Nephron progenitor cell (in vitro differentiated cells): Measurements from ENCODE around the gene AP2S1.

ENCODE experiments used
- DNase-seq: peaks from one replicate; pipeline ENCODE4 v3.0.0; 2021
- H3K27ac Mint-ChIP-seq: 2 replicates; pipeline ENCODE4 v1.8.0; 2021; ENCODE audit warnings: mild to moderate bottlenecking, moderate library complexity, mixed read lengths
- H3K27me3 Mint-ChIP-seq: 2 replicates; pipeline ENCODE4 v1.8.0; 2021; ENCODE audit warnings: mild to moderate bottlenecking, low read depth, mixed read lengths; ENCODE audit not compliant: poor library complexity
- H3K36me3 Mint-ChIP-seq: 2 replicates; pipeline ENCODE4 v1.8.0; 2021; ENCODE audit warnings: low read depth, mixed read lengths
- H3K4me1 Mint-ChIP-seq: 2 replicates; pipeline ENCODE4 v1.8.0; 2021; ENCODE audit warnings: mixed read lengths
- H3K4me3 Mint-ChIP-seq: 2 replicates; pipeline ENCODE4 v1.8.0; 2021; ENCODE audit warnings: mild to moderate bottlenecking, moderate library complexity, mixed read lengths
- H3K9me3 Mint-ChIP-seq: 2 replicates; pipeline ENCODE4 v1.8.0; 2021; ENCODE audit warnings: mild to moderate bottlenecking, moderate library complexity, mixed read lengths
- TF ChIP-seq, protein P1 (sequence below): fragments of 200-600 bp; sonication (generic); IDR thresholded peaks from 2 replicates; pipeline ENCODE4 v1.5.0; 2021; ENCODE audit warnings: antibody characterized with exemption

The AP2S1 gene

DNA sequence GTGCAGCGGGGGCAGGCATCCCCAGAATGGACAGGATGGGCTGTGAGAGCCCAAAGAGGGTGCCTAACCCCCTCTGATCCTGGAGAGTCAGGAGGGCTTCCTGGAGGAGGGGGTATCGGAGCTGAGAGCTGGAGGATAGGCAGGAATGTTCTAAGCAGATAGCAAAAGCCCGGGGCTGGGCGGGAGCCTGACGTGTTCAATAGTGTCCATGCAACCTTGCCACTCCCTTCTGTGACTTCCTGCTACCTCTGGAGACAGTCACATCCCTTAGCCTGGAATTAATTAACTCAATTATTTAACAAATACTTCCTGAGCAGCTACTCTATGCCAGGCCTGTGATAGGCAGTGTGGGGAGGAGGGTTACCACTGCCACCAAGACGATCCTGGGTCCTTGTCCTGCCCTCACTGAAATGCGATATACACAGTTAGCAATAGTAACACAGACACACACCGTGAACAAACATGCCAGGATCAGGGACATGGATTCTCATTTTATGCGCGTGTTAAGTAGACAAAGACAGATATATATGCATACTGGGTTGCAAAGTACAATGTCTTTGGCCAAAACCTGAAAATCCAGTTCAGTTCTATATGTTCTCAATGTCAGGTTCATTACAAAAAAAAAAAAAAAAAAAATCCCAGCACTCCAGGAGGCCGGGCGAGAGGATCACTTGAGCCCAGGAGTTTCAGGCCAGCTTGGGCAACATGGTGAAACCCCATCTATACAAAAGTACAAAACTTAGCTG lies 10.7 kb downstream of the AP2S1 start:
- Mint-ChIP-seq H3K9me3 (no peaks in the 10 kb centered on the region), H3K27me3 (no peaks in the 10 kb centered on the region), H3K36me3 (peaks cover 25% of the 10 kb centered on the region), H3K4me1 (no peaks in the 10 kb centered on the region), H3K4me3 (no peak overlapping the region), H3K27ac (peak overlapping the region; percentile 16)
- TF ChIP-seq, protein P1, sequence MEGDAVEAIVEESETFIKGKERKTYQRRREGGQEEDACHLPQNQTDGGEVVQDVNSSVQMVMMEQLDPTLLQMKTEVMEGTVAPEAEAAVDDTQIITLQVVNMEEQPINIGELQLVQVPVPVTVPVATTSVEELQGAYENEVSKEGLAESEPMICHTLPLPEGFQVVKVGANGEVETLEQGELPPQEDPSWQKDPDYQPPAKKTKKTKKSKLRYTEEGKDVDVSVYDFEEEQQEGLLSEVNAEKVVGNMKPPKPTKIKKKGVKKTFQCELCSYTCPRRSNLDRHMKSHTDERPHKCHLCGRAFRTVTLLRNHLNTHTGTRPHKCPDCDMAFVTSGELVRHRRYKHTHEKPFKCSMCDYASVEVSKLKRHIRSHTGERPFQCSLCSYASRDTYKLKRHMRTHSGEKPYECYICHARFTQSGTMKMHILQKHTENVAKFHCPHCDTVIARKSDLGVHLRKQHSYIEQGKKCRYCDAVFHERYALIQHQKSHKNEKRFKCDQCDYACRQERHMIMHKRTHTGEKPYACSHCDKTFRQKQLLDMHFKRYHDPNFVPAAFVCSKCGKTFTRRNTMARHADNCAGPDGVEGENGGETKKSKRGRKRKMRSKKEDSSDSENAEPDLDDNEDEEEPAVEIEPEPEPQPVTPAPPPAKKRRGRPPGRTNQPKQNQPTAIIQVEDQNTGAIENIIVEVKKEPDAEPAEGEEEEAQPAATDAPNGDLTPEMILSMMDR: no peak
- DNase-seq: no peak

DNA sequence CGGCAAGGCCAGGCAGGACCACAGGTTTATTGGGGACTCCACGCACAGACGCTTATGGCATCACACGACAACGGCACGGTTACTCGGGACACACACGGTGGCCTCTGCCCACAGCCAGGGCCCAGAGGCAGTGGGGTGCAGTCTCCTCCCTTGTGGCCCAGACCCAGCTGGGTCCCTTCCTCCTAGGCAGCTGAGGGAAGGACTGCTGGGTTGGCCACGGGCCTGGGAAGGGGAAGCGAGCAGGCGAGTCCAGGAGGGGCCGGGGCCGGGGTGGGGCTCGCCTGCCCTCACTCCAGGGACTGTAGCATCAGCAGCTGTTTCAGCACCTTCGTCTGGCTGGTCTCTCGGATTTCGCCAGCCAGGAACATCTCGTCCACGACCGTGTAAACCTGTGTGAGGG lies 12.5 kb downstream of the AP2S1 start:
- Mint-ChIP-seq H3K27me3 (no peaks in the 10 kb centered on the region), H3K4me1 (no peaks in the 10 kb centered on the region)

DNA sequence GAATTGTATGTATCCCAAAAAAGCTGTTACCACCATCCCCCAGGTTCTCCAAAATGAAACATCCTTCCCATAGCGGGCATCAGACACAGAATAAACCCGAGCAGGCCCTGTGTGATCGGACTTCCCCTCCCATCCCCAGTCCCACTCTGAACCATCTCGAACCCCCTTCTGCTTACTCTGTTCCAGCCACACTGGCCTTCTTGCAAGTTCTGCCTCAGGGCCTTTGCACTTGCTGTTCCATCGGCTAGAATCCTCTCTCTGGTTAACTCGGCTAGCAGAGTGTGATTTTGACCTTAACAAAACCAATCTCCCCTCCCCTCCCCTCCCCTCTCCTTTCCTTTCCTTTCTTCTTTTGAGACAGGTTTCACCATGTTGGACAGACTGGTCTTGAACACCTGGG lies 15.7 kb downstream of the AP2S1 start:
- Mint-ChIP-seq H3K4me1 (peaks cover 2% of the 10 kb centered on the region), H3K4me3 (no peak overlapping the region), H3K27me3 (peaks cover 3% of the 10 kb centered on the region), H3K36me3 (peaks cover 13% of the 10 kb centered on the region), H3K9me3 (peaks cover 8% of the 10 kb centered on the region), H3K27ac (no peak overlapping the region)
- DNase-seq: no peak
- TF ChIP-seq, protein P1: no peak

More for the DNA sequence above, 12.5 kb downstream of the AP2S1 start:
- Mint-ChIP-seq H3K36me3 (peaks cover 20% of the 10 kb centered on the region), H3K9me3 (no peaks in the 10 kb centered on the region), H3K27ac (peak overlapping the region; percentile 64), H3K4me3 (no peak overlapping the region)
- TF ChIP-seq, protein P1: no peak
- DNase-seq: no peak

DNA sequence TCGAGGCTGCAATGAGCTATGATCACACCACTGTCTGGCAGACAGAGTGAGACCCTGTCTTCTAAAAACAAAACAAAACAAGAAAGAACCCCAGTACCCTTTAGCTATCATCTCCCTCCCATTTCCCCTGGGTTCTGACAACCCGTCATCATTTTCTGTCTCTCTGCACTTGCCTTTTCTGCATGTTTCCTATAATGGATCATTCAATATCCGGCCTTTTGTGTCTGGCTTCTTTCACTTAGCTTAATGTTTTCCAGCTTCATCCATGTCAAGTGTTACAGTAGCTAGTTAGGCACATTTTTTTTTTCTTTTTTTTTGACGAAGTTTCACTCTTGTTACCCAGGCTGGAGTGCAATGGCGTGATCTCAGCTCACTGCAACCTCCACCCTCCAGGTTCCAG lies 16.5 kb downstream of the AP2S1 start:
- TF ChIP-seq, protein P1: no peak
- Mint-ChIP-seq H3K27ac (no peak overlapping the region), H3K36me3 (peaks cover 11% of the 10 kb centered on the region), H3K4me1 (peaks cover 5% of the 10 kb centered on the region), H3K27me3 (peaks cover 5% of the 10 kb centered on the region), H3K4me3 (no peak overlapping the region), H3K9me3 (peaks cover 10% of the 10 kb centered on the region)
- DNase-seq: no peak

DNA sequence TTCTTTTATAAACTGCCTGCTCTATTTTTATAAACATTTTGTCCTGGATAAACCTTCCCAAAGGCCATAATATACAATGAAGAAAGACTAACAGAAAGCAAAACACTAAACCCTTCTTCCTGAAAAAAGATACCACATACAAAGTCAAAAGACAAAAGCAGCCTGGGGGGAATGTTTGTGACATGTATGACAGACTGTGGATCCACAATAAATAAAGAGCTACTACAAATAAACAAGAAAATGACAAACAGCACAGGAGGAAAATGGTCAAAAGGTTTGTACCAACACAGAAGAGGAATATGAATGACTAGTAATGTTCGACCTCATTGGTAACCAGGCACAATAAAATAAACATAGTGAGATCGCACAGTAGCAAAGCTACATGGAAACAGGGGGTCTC lies 19.8 kb downstream of the AP2S1 start:
- TF ChIP-seq, protein P1: no peak
- DNase-seq: no peak
- no peak overlapping the region for H3K27ac Mint-ChIP-seq
- H3K4me1 Mint-ChIP-seq: peaks cover 15% of the 10 kb centered on the region
- peaks cover 5% of the 10 kb centered on the region for H3K27me3 Mint-ChIP-seq
- peaks cover 14% of the 10 kb centered on the region for H3K9me3 Mint-ChIP-seq
- no peaks in the 10 kb centered on the region for H3K36me3 Mint-ChIP-seq
- H3K4me3 Mint-ChIP-seq: no peak overlapping the region

DNA sequence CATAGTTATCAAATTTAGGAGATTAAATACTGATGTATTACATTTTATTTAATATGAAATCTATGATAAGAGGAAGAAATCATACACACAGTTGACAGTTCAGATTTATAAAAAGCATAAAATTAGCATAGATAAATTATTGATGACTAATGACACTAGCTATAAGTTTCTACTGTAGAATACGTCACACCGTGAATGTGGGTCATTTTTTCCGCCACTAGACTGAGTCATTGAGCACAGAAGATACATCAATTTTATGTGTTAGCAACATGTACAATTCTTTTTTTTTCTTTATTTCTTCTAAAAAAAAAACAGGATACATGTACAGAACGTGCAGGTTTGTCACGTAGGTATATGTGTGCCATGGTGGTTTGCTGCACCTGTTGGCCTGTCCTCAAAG lies 22.2 kb downstream of the AP2S1 start:
- peaks cover 13% of the 10 kb centered on the region for H3K27me3 Mint-ChIP-seq

More for the DNA sequence above, 22.2 kb downstream of the AP2S1 start:
- Mint-ChIP-seq H3K4me3 (no peak overlapping the region), H3K9me3 (peaks cover 26% of the 10 kb centered on the region), H3K4me1 (peaks cover 15% of the 10 kb centered on the region), H3K36me3 (no peaks in the 10 kb centered on the region), H3K27ac (no peak overlapping the region)
- TF ChIP-seq, protein P1: no peak
- DNase-seq: no peak
